Measurements from ENCODE around the gene GP1BB. TPM values are rescaled to one million over a fixed set of nuclear protein-coding genes. Genes with fewer than 3 reads are reported as not detected.

Gene GP1BB
- total RNA-seq, 1 donor from 2014 or later: not detected

DNA sequence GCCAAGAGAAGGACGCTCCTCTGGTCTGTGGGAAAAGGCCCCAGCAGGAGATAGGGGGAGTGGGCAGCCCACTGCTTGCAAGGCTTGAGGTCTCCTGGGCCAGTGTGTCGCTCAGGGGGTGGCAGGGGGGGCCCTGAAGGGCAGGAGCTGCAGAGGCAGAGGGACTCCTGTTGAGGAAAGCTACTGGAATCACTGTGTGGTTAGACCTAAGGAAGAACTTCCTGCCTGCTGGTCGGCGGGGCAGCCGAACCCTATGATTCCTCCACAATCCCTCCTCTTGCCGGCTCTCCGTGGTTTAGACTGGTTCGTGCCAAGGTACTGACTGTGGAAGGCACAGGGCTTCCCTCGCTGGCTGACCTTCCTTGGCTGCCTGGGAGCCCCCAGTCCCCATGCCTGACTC, 6.2 kb downstream of the GP1BB start:
- Histone ChIP-seq H3K9me3 (replicated peaks) (no peaks in the 10 kb centered on the region), H3K4me3 (no peak overlapping the region), H3K4me1 (peaks cover 9% of the 10 kb centered on the region), H3K27me3 (ENCODE audit: low read depth) (peaks cover 16% of the 10 kb centered on the region), H3K27ac (replicated peaks) (no peak overlapping the region), H3K36me3 (no peaks in the 10 kb centered on the region)
- no peak for DNase-seq
- TF ChIP-seq, protein P1, sequence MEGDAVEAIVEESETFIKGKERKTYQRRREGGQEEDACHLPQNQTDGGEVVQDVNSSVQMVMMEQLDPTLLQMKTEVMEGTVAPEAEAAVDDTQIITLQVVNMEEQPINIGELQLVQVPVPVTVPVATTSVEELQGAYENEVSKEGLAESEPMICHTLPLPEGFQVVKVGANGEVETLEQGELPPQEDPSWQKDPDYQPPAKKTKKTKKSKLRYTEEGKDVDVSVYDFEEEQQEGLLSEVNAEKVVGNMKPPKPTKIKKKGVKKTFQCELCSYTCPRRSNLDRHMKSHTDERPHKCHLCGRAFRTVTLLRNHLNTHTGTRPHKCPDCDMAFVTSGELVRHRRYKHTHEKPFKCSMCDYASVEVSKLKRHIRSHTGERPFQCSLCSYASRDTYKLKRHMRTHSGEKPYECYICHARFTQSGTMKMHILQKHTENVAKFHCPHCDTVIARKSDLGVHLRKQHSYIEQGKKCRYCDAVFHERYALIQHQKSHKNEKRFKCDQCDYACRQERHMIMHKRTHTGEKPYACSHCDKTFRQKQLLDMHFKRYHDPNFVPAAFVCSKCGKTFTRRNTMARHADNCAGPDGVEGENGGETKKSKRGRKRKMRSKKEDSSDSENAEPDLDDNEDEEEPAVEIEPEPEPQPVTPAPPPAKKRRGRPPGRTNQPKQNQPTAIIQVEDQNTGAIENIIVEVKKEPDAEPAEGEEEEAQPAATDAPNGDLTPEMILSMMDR (IDR thresholded peaks at IDR 0.05; ENCODE audit: borderline replicate concordance): no peak
- intact Hi-C loops (cut with micrococcal nuclease): no loop called here

DNA sequence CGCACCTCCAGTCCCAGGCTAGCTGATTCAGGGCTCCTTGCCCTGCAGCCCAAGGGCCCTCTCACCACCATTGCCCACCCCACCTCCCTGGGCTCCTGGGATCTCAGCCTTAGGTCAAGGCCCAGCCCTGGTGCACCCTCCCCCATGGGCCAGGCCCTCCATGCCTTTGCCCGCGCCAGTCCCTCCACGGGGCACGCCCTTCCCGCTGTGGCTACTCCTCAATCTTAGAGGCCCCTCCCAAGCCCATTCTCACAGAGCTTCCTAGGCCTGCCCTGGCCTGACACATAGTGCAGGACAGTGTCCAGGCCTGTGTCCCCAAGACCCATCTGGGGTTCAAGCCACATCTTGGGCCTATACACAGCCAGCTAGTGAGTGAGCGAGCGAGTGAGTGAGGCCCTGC, 6.9 kb downstream of the GP1BB start:
- Histone ChIP-seq H3K36me3 (no peaks in the 10 kb centered on the region), H3K9me3 (replicated peaks) (no peaks in the 10 kb centered on the region), H3K27me3 (ENCODE audit: low read depth) (peaks cover 10% of the 10 kb centered on the region), H3K4me3 (no peak overlapping the region), H3K4me1 (peaks cover 9% of the 10 kb centered on the region), H3K27ac (replicated peaks) (no peak overlapping the region)
- DNase-seq: no peak
- TF ChIP-seq, protein P1 (IDR thresholded peaks at IDR 0.05; ENCODE audit: borderline replicate concordance): no peak
- intact Hi-C loops (cut with micrococcal nuclease): loop anchor here (5.0 kb wide), 1 partner anchor 182 kb away; no protein-coding TSS in a partner anchor

DNA sequence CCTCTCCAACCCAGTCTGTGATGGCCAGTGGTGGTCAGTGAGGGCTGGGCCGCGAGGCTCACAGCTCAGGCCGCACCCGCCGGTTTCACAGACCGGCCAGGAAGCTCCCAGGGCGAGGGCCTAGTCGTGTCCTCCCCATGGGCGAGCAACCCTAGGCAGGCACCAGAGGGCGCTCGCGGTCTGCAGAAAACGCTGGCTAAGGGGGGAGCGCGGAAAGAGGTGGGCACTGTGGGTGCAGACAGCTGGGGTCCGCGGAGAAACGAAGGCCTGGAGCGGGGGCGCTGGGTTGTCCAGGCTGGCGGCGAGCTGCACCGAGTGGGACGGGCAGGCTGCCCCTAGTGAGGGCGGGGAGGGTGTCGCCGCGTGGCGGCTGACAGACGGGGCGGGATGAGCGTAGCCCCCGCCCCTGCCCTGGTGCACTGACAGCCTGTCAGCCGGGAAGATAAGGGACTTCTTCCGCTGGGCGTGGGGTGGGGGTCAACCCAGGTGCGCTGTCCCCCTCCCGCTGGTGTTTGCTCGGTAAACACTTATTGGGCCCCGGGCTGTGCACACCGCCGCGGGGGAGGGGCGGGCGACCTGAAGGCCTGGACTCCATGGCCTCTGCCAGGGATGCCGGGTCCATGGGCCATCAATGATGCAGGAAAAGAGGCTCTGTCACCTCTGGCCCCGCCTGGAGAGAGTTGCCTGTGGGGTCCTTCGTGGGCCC, 7.5 kb downstream of the GP1BB start:
- Histone ChIP-seq H3K27ac (replicated peaks) (no peak overlapping the region), H3K4me1 (peaks cover 9% of the 10 kb centered on the region), H3K36me3 (no peaks in the 10 kb centered on the region), H3K9me3 (replicated peaks) (no peaks in the 10 kb centered on the region), H3K4me3 (peak overlapping the region; percentile 60), H3K27me3 (ENCODE audit: low read depth) (peaks cover 10% of the 10 kb centered on the region)
- DNase-seq: peak; percentile 86
- intact Hi-C loops (cut with micrococcal nuclease): loop anchor here (5.0 kb wide), 1 partner anchor 181 kb away; no protein-coding TSS in a partner anchor
- TF ChIP-seq, protein P1 (IDR thresholded peaks at IDR 0.05; ENCODE audit: borderline replicate concordance): peak; percentile 97

DNA sequence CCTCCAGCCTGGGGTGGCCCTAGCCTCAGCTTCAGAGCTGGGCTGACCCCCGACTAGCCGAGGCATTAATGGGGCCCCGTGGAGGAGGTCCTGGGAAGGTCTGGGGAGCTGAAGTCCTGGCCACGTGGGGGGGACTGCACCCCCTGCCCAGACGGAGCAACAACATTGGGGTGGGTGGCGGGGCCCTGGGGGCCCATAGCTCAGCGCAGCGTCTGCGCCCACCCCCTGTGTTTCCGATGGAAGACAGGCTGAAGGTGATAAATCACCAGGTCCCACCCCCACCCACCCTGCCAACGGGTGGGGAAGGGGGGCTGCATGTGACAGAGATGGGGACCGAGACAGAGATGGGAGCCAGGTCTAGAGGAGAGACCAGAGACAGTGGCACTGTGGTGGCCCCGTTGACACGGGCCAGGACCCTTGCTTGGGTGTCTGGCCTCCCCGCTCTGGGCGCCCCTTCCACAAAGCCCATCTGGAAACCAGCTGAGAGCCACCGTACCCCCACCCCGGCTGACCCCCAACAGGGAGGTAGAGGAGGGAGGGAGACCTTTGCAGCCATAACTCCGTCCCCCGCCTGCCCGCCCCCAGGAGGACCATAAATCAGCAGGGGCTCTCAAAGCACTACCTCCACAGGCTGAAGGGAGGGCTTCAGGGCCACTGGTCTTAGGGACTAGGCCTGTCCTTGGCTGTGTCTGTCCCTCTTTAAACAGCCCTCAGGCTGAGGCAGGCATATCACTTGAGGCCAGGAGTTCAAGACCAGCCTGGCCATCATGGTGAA, 8.2 kb downstream of the GP1BB start:
- peaks cover 10% of the 10 kb centered on the region for H3K4me1 ChIP-seq
- TF ChIP-seq, protein P1 (IDR thresholded peaks at IDR 0.05; ENCODE audit: borderline replicate concordance): no peak
- H3K27ac ChIP-seq (replicated peaks): no peak overlapping the region
- no peaks in the 10 kb centered on the region for H3K36me3 ChIP-seq
- intact Hi-C loops (cut with micrococcal nuclease): loop anchor here (5.0 kb wide), 1 partner anchor 181 kb away; no protein-coding TSS in a partner anchor
- H3K9me3 ChIP-seq (replicated peaks): no peaks in the 10 kb centered on the region
- DNase-seq: no peak
- peaks cover 18% of the 10 kb centered on the region for H3K27me3 ChIP-seq (ENCODE audit: low read depth)
- peak overlapping the region; percentile 60 for H3K4me3 ChIP-seq

DNA sequence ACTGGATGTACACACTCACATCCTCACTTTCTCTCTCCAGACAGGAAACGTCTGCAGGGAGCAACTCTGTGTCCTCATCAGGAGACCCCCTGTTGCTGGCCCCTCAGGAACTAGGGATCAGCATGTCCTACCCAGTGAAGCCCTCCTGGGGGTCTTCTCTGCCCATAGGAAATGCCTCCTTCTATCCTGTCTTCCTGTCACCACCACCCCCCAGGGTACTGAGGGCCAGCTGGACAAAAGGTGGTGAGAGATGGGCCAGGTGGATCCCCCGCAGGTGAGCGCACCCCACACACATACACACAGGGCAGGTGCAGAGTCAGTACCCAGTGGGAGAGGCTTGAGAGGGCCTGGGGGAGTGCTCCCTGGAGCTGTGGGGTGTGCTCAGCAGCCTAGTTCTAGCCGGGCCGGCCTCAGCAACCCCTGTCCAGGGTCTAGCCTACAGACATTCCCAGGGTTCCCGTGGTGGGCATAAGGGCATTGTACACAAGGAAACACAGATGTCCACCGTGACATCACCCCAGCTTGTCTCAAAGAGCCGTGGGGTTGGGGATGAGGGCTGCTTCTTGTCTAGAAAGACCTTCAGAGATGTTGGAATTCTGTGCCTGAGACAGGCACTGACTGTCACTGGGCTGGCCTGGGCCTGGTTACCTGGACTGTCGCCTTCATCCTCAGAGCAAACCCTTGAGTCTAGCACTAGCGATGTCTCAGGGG, 9.2 kb downstream of the GP1BB start:
- Histone ChIP-seq H3K4me3 (no peak overlapping the region), H3K4me1 (peaks cover 20% of the 10 kb centered on the region), H3K27me3 (ENCODE audit: low read depth) (peaks cover 28% of the 10 kb centered on the region), H3K27ac (replicated peaks) (no peak overlapping the region), H3K36me3 (no peaks in the 10 kb centered on the region), H3K9me3 (replicated peaks) (no peaks in the 10 kb centered on the region)
- no peak for DNase-seq
- intact Hi-C loops (cut with micrococcal nuclease): loop anchor here (5.0 kb wide), 1 partner anchor 180 kb away; no protein-coding TSS in a partner anchor
- TF ChIP-seq, protein P1 (IDR thresholded peaks at IDR 0.05; ENCODE audit: borderline replicate concordance): no peak
